ENCODE measurements around the gene KLLN. TPM values are rescaled to one million over a fixed set of nuclear protein-coding genes. Genes with fewer than 3 reads are reported as not detected.

The KLLN gene
- total RNA-seq, 4 donors from 2014 or later: 0.24 to 0.85 (median 0.34) TPM; not detected in 1

GRCh38 chr10:87816163-87816897, 47.0 kb downstream of the KLLN start:
- no peak for DNase-seq (ENCODE audit: low spot score in 2 of 2)
- Histone ChIP-seq H3K4me3 (peak overlapping the region; percentile 89), H3K4me1 (peaks cover 24% of the 10 kb centered on the region), H3K9me3 (no peaks in the 10 kb centered on the region), H3K27ac (no peak overlapping the region), H3K36me3 (peaks cover 3% of the 10 kb centered on the region), H3K27me3 (no peaks in the 10 kb centered on the region)
- no peak for TF ChIP-seq POLR2A (IDR thresholded peaks at IDR 0.05)
- TF ChIP-seq EP300 (IDR thresholded peaks at IDR 0.05): no peak
- WGBS: 78% methylated on average over 9 of the region's 9 CpGs

Other genes starting within 250 kb of the KLLN start
- gene PAPSS2, start 203.7 kb downstream of the KLLN start, total RNA-seq: 1 to 10 TPM; 2.4 to 5.6 (median 3.4) TPM
- gene ATAD1, start 45.3 kb downstream of the KLLN start, total RNA-seq: 10 to 100 TPM; 29.9 to 40.6 (median 31.5) TPM
- 100 to 1,000 TPM in 2 of 4 donors, 10 to 100 TPM in 2; 69.1 to 141 (median 91.8) TPM for gene PTEN, start 92 bp upstream of the KLLN start, total RNA-seq

All from suprapubic skin (tissue), 4 donors.